SK-N-SH treated with all-trans-retinoic acid at 6 μM for 48 hours (cell line): ENCODE measurements around the gene CRACR2A.

Experiments used
- ATAC-seq: fragments of 200-7000 bp; cut with Tn5 transposase; 3 replicates; pipeline ENCODE4 v1.9.1; 2020; ENCODE audit warnings: mild to moderate bottlenecking, moderate library complexity
- ARNTL ChIP-seq: fragments of 450-650 bp; formaldehyde crosslinking; IDR thresholded peaks from 2 replicates; pipeline ENCODE4 v1.5.0; 2020; ENCODE audit warnings: low read depth, mild to moderate bottlenecking, moderate library complexity, borderline replicate concordance
- BACH2 ChIP-seq: fragments of 250-450 bp; sonication (Bioruptor Pico); IDR thresholded peaks from 2 replicates; pipeline ENCODE4 v1.9.0; 2021; ENCODE audit warnings: mild to moderate bottlenecking, borderline replicate concordance
- CSDC2 ChIP-seq: fragments of 250-450 bp; sonication (Bioruptor Pico); IDR thresholded peaks from 2 replicates; pipeline ENCODE4 v1.5.0; 2020; ENCODE audit warnings: mild to moderate bottlenecking, moderate library complexity
- CSRNP3 ChIP-seq: fragments of 250-450 bp; sonication (Bioruptor Pico); IDR thresholded peaks from 2 replicates; pipeline ENCODE4 v1.5.1; 2021; ENCODE audit warnings: mild to moderate bottlenecking, moderate library complexity
- ESRRG ChIP-seq: fragments of 250-450 bp; sonication (Bioruptor Pico); IDR thresholded peaks from 2 replicates; pipeline ENCODE4 v1.6.1; 2021; ENCODE audit warnings: mild to moderate bottlenecking
- GLIS3 ChIP-seq: fragments of 250-450 bp; sonication (Bioruptor Pico); IDR thresholded peaks from 2 replicates; pipeline ENCODE4 v1.5.0; 2020; ENCODE audit warnings: mild to moderate bottlenecking, moderate library complexity
- OSR1 ChIP-seq: fragments of 250-450 bp; sonication (Bioruptor Pico); IDR thresholded peaks from 2 replicates; pipeline ENCODE4 v1.8.0; 2022; ENCODE audit warnings: moderate library complexity, mild to moderate bottlenecking, inconsistent platforms
- PATZ1 ChIP-seq: fragments of 250-450 bp; sonication (Bioruptor Pico); IDR thresholded peaks from 2 replicates; pipeline ENCODE4 v1.8.0; 2020; ENCODE audit warnings: mild to moderate bottlenecking, moderate library complexity, borderline replicate concordance
- POU6F1 ChIP-seq: fragments of 250-450 bp; sonication (Bioruptor Pico); IDR thresholded peaks from 2 replicates; pipeline ENCODE4 v1.8.0; 2021; ENCODE audit warnings: low read depth, mild to moderate bottlenecking, moderate library complexity, borderline replicate concordance
- PPARA ChIP-seq: fragments of 250-450 bp; sonication (Bioruptor Pico); IDR thresholded peaks from 2 replicates; pipeline ENCODE4 v1.5.0; 2020; ENCODE audit warnings: mild to moderate bottlenecking, borderline replicate concordance
- RARB ChIP-seq: fragments of 250-450 bp; sonication (Bioruptor Pico); IDR thresholded peaks from 2 replicates; pipeline ENCODE4 v1.8.0; 2021; ENCODE audit warnings: mild to moderate bottlenecking, moderate library complexity
- SNAI2 ChIP-seq: fragments of 250-450 bp; sonication (Bioruptor Pico); IDR thresholded peaks from 2 replicates; pipeline ENCODE4 v1.5.0; 2020; ENCODE audit warnings: mild to moderate bottlenecking, moderate library complexity
- TCF4 ChIP-seq: fragments of 250-450 bp; sonication (Bioruptor Pico); IDR thresholded peaks from 2 replicates; pipeline ENCODE4 v1.8.0; 2021; ENCODE audit warnings: mild to moderate bottlenecking, moderate library complexity, borderline replicate concordance
- TOX ChIP-seq: fragments of 250-450 bp; sonication (Bioruptor Pico); IDR thresholded peaks from 2 replicates; pipeline ENCODE4 v1.8.0; 2021; ENCODE audit warnings: mild to moderate bottlenecking, moderate library complexity, borderline replicate concordance
- ZC3H10 ChIP-seq: fragments of 250-450 bp; sonication (Bioruptor Pico); IDR thresholded peaks from 2 replicates; pipeline ENCODE4 v1.5.1; 2021; ENCODE audit warnings: mild to moderate bottlenecking, moderate library complexity
- ZFP30 ChIP-seq: fragments of 450-650 bp; formaldehyde crosslinking; IDR thresholded peaks from 2 replicates; pipeline ENCODE4 v1.5.0; 2022; ENCODE audit warnings: mild to moderate bottlenecking, moderate library complexity
- ZNF565 ChIP-seq: fragments of 450-650 bp; formaldehyde crosslinking; conservative IDR thresholded peaks from 2 replicates; pipeline ENCODE4 v1.5.0; 2020; ENCODE audit warnings: low read depth, mild to moderate bottlenecking, moderate library complexity
- ZNF70 ChIP-seq: fragments of 450-650 bp; formaldehyde crosslinking; IDR thresholded peaks from 2 replicates; pipeline ENCODE4 v1.5.0; 2020; ENCODE audit warnings: mild to moderate bottlenecking, moderate library complexity
- ZNF8 ChIP-seq: fragments of 450-650 bp; formaldehyde crosslinking; IDR thresholded peaks from 2 replicates; pipeline ENCODE4 v1.5.0; 2020; ENCODE audit warnings: mild to moderate bottlenecking, moderate library complexity
- TF ChIP-seq, protein P1 (sequence below): fragments of 250-450 bp; sonication (Bioruptor Pico); IDR thresholded peaks from 2 replicates; pipeline ENCODE4 v1.5.1; 2020; ENCODE audit warnings: low read depth, mild to moderate bottlenecking, moderate library complexity

The CRACR2A gene

GRCh38 chr12:3620856-3621255 lies 132.1 kb downstream of the CRACR2A start:
- TF ChIP-seq ZNF565 (CRISPR knock-in tag) (no peak), POU6F1 (CRISPR knock-in tag) (no peak), ZNF8 (CRISPR knock-in tag) (no peak), ARNTL (no peak), BACH2 (CRISPR knock-in tag) (no peak), ESRRG (CRISPR knock-in tag) (no peak), OSR1 (CRISPR knock-in tag) (no peak), SNAI2 (no peak), ZC3H10 (CRISPR knock-in tag) (no peak)
- ATAC-seq: no peak

DNA sequence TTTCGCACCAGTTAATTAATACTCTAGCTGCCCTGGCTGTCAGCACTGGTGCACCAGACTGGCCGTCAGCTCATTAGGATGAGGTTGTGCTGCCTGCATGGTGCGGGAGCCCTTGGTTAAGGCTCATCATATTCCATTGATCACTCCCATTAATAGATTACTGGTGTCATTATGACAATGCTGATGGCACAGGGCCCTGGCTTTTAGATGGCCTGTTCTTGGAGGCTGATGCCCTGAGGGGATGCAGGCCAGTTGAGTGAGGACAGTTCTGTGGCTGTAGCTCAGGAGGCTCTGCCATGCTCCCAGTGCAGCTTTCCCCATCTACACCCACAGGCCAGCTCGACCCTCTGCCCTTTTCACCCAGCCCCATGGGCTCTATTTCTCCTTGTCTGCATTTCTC lies 135.3 kb downstream of the CRACR2A start:
- TF ChIP-seq, protein P1, sequence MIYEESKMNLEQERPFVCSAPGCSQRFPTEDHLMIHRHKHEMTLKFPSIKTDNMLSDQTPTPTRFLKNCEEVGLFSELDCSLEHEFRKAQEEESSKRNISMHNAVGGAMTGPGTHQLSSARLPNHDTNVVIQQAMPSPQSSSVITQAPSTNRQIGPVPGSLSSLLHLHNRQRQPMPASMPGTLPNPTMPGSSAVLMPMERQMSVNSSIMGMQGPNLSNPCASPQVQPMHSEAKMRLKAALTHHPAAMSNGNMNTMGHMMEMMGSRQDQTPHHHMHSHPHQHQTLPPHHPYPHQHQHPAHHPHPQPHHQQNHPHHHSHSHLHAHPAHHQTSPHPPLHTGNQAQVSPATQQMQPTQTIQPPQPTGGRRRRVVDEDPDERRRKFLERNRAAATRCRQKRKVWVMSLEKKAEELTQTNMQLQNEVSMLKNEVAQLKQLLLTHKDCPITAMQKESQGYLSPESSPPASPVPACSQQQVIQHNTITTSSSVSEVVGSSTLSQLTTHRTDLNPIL: no peak
- TF ChIP-seq ZC3H10 (CRISPR knock-in tag) (no peak), POU6F1 (CRISPR knock-in tag) (no peak), ESRRG (CRISPR knock-in tag) (no peak), TCF4 (no peak), OSR1 (CRISPR knock-in tag) (no peak), PATZ1 (no peak), ZNF565 (CRISPR knock-in tag) (no peak), PPARA (CRISPR knock-in tag) (no peak), CSDC2 (CRISPR knock-in tag) (no peak), SNAI2 (no peak)
- ATAC-seq: no peak

GRCh38 chr12:3615862-3616261 lies 137.0 kb downstream of the CRACR2A start:
- TF ChIP-seq RARB (no peak), OSR1 (CRISPR knock-in tag) (no peak), ZNF8 (CRISPR knock-in tag) (no peak), ESRRG (CRISPR knock-in tag) (no peak)
- no peak for ATAC-seq

DNA sequence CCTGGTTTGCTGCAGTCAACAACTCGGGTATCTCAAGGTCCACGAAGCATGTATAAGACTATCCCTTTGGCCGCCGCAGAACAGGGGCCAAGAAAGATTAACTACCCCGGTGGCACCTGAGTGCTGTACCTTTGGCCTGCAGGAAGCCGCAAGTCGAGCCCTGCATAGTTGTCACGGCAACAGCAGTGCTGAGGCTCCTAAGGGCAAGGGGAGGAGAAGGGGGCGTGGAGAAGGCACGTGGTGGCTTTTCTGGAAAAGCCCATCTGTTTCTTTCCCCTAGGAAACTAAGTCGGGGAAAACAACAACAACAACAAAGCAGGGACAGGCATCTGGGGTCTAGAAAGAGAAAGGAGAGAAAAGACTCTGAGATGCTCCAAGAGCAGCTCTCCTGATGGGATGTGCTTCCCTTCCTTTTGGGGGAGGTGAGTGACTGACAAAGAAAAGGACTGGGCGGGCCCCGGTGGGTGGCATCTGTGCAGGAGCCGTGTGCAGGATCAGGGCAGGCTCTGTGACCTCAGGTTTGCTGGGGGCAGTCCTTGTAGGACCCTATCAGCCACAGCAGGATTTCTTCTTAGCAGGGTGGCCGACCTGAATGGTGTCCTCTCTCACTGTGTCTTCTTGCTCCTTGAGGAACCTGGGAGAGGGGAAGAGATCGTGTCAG lies 138.0 kb downstream of the CRACR2A start:
- no peak for ATAC-seq
- TF ChIP-seq OSR1 (CRISPR knock-in tag) (no peak), PATZ1 (no peak), ZFP30 (no peak), RARB (no peak), ZNF70 (no peak), CSRNP3 (CRISPR knock-in tag) (no peak), ZNF565 (CRISPR knock-in tag) (no peak), CSDC2 (CRISPR knock-in tag) (no peak), ZC3H10 (CRISPR knock-in tag) (no peak), ESRRG (CRISPR knock-in tag) (no peak), TOX (CRISPR knock-in tag) (no peak), GLIS3 (CRISPR knock-in tag) (no peak), SNAI2 (no peak), ARNTL (no peak), POU6F1 (CRISPR knock-in tag) (no peak), ZNF8 (CRISPR knock-in tag) (no peak), BACH2 (CRISPR knock-in tag) (no peak)
- TF ChIP-seq, protein P1: no peak
- TF ChIP-seq, all 23 proteins: peak for 0
